ENCODE results near the gene DOK6.

DOK6 gene

GRCh38 chr18:69539404-69539803 lies 138.7 kb downstream of the DOK6 start:
- H3K4me3 ChIP-seq (ENCODE audit: low read length), result no peak overlapping the region
- TF ChIP-seq ZNF274 (IDR thresholded peaks at IDR 0.05; ENCODE audit: low read depth, low read length), result no peak

GRCh38 chr18:69556228-69556627 lies 155.5 kb downstream of the DOK6 start:
- no peak overlapping the region for H3K4me3 ChIP-seq (ENCODE audit: low read length)
- TF ChIP-seq ZNF274 (IDR thresholded peaks at IDR 0.05; ENCODE audit: low read depth, low read length), result no peak

GRCh38 chr18:69557282-69557681 lies 156.6 kb downstream of the DOK6 start:
- TF ChIP-seq ZNF274 (IDR thresholded peaks at IDR 0.05; ENCODE audit: low read depth, low read length), result no peak
- H3K4me3 ChIP-seq (ENCODE audit: low read length), result no peak overlapping the region

GRCh38 chr18:69558052-69558451 lies 157.4 kb downstream of the DOK6 start:
- H3K4me3 ChIP-seq (ENCODE audit: low read length), result no peak overlapping the region
- TF ChIP-seq ZNF274 (IDR thresholded peaks at IDR 0.05; ENCODE audit: low read depth, low read length), result no peak

- TF ChIP-seq ZNF274 (IDR thresholded peaks at IDR 0.05; ENCODE audit: low read depth, low read length), result no peak
- H3K4me3 ChIP-seq (ENCODE audit: low read length), result no peak overlapping the region
These were observed 158.9 kb downstream of the DOK6 start for GRCh38 chr18:69559604-69560003.

- no peak overlapping the region for H3K4me3 ChIP-seq (ENCODE audit: low read length)
- TF ChIP-seq ZNF274 (IDR thresholded peaks at IDR 0.05; ENCODE audit: low read depth, low read length), result no peak
These were observed 163.9 kb downstream of the DOK6 start for GRCh38 chr18:69564602-69565001.

- no peak overlapping the region for H3K4me3 ChIP-seq (ENCODE audit: low read length)
These were observed 167.3 kb downstream of the DOK6 start for GRCh38 chr18:69567813-69568488.

GRCh38 chr18:69569133-69569532 lies 168.4 kb downstream of the DOK6 start:
- no peak overlapping the region for H3K4me3 ChIP-seq (ENCODE audit: low read length)
- TF ChIP-seq ZNF274 (IDR thresholded peaks at IDR 0.05; ENCODE audit: low read depth, low read length), result no peak

More at GRCh38 chr18:69567813-69568488, 167.3 kb downstream of the DOK6 start:
- TF ChIP-seq ZNF274 (IDR thresholded peaks at IDR 0.05; ENCODE audit: low read depth, low read length), result no peak

GRCh38 chr18:69574401-69574800 lies 173.7 kb downstream of the DOK6 start:
- no peak overlapping the region for H3K4me3 ChIP-seq (ENCODE audit: low read length)
- TF ChIP-seq ZNF274 (IDR thresholded peaks at IDR 0.05; ENCODE audit: low read depth, low read length), result no peak

GRCh38 chr18:69580107-69580506 lies 179.4 kb downstream of the DOK6 start:
- no peak overlapping the region for H3K4me3 ChIP-seq (ENCODE audit: low read length)
- no peak for TF ChIP-seq ZNF274 (IDR thresholded peaks at IDR 0.05; ENCODE audit: low read depth, low read length)

GRCh38 chr18:69584429-69584828 lies 183.7 kb downstream of the DOK6 start:
- no peak overlapping the region for H3K4me3 ChIP-seq (ENCODE audit: low read length)
- TF ChIP-seq ZNF274 (IDR thresholded peaks at IDR 0.05; ENCODE audit: low read depth, low read length), result no peak

- TF ChIP-seq ZNF274 (IDR thresholded peaks at IDR 0.05; ENCODE audit: low read depth, low read length), result no peak
- no peak overlapping the region for H3K4me3 ChIP-seq (ENCODE audit: low read length)
These were observed 185.0 kb downstream of the DOK6 start for GRCh38 chr18:69585696-69586095.

GRCh38 chr18:69586537-69586936 lies 185.8 kb downstream of the DOK6 start:
- no peak overlapping the region for H3K4me3 ChIP-seq (ENCODE audit: low read length)

GRCh38 chr18:69588301-69588700 lies 187.6 kb downstream of the DOK6 start:
- TF ChIP-seq ZNF274 (IDR thresholded peaks at IDR 0.05; ENCODE audit: low read depth, low read length), result no peak
- H3K4me3 ChIP-seq (ENCODE audit: low read length), result no peak overlapping the region

More at GRCh38 chr18:69586537-69586936, 185.8 kb downstream of the DOK6 start:
- TF ChIP-seq ZNF274 (IDR thresholded peaks at IDR 0.05; ENCODE audit: low read depth, low read length), result no peak

GRCh38 chr18:69590150-69590549 lies 189.5 kb downstream of the DOK6 start:
- no peak for TF ChIP-seq ZNF274 (IDR thresholded peaks at IDR 0.05; ENCODE audit: low read depth, low read length)
- H3K4me3 ChIP-seq (ENCODE audit: low read length), result no peak overlapping the region

- TF ChIP-seq ZNF274 (IDR thresholded peaks at IDR 0.05; ENCODE audit: low read depth, low read length), result no peak
- H3K4me3 ChIP-seq (ENCODE audit: low read length), result no peak overlapping the region
These were observed 195.7 kb downstream of the DOK6 start for GRCh38 chr18:69596345-69596744.
